Stimulated activated CD8-positive, alpha-beta memory T cell treated with anti-CD3 and anti-CD28 coated beads, Interleukin-7, amount 100 ng/mL, for 24 hours (primary cell): Measurements from ENCODE around the gene USP3.

Experiments
- DNase-seq: peaks from one replicate; pipeline ENCODE4 v3.0.0-alpha.2; 2020; ENCODE audit warnings: low read depth

USP3 gene

GRCh38 chr15:63504247-63504978 is at the start of gene USP3:
USP3 (plus strand) TSS chr15:63504593; CDS start chr15:63504740, 147 bp downstream.
- DNase-seq, result peak; percentile 84

- DNase-seq, result no peak
These were observed 48.1 kb upstream of the USP3 start for GRCh38 chr15:63456258-63456657.

DNA sequence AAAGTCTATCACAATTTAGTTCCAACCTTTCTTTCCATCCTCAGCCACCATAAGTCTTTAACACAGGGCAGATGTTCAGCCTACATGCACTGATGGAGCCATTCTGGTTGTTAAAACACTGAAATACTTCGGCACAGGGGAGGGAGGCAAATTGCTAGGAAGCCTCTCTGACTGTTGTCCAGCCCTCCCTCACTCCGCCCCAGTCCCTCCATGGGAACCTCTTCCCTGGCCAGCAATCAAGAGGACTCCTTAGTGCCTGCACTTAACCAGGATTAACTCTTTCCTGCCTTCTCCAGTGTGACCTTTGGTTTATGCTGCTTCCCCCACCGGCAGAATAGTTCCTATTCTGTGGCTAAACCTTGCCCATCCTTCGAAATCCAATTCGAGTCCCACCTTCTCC is 47.0 kb upstream of the USP3 start:
- DNase-seq, result no peak

GRCh38 chr15:63458026-63458425 is 46.4 kb upstream of the USP3 start:
- DNase-seq, result no peak

DNA sequence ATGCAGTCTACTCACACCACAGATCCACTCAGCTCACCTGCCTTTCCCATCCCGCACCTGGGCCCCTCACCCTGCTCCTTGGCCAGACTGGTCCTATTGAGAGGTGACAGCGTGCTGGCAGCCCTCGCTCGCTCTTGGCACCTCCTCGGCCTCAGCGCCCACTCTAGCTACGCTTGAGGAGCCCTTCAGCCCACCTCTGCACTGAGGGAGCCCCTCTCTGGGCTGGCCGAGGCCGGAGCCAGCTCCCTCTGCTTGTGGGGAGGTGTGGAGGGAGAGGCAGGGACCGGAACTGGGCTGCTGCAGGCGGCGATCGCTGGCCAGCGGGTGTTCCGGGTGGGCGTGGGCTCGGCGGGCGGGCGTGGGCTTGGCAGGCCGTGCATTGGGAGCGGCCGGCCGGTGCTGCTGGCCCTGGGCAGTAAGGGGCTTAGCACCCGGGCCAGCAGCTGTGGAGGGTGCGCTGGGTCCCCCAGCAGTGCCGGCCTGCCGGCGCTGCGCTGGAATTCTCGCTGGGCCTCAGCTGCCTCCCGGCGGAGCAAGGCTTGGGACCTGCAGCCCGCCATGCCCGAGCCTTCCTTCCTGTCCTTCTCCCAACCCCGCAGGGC is 45.5 kb upstream of the USP3 start:
- no peak for DNase-seq

- DNase-seq, result no peak
These were observed 43.9 kb upstream of the USP3 start for GRCh38 chr15:63460210-63461155.

DNA sequence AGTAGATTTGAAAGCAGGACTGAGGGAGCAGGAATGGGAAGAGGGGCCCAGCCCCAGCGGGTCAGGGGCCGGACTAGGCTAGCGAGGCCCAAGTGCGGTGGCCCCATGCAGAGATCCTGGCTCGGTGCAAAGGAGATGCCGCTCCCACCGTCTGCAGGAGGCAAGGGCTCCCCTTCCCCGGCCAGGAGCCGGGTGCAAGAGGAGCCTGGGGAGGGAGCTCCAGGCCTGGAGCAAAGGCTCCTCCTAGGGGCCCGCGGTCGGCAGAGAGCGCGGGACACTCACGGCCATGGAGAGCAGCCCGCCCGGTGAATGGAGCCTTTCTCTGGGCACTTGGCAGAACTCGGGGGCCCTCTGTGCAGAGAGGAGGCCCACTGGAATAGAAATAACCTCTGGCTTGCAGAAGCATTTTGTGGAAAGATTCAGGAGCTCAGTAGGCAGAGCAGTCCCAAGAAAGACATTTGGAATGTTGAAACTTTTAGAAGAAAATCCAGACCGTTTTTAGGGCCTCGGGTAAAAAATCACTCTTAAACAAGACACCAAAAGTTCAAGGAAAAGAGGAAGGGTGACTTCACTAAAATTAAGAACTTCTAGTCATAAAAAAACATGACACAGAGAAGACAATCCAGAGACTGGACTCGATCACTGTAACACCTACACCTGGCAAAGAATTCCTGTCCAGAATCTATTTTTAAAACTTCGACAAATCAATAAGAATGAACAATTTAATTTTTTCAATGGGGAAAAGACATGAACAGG is 43.0 kb upstream of the USP3 start:
- no peak for DNase-seq

GRCh38 chr15:63462088-63462487 is 42.3 kb upstream of the USP3 start:
- DNase-seq, result no peak

DNA sequence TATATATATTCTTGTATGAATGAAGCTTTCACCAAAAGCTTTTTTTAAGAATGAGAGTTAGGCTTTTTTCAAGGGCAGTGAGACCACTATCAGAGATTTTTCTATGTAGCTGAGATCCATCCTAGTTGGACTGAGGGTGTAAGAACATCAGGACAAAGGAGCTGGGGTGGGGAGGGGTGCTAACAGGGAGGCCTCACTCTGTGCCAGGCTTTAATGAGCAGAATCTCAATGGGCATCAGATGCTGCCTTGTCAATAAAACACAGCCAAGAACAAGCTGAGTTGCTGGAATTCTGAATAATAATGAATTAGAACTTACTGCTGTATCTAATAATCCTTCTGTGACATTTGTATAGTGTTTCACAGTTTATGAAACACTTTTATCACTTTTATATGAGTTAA is 41.4 kb upstream of the USP3 start:
- no peak for DNase-seq

DNA sequence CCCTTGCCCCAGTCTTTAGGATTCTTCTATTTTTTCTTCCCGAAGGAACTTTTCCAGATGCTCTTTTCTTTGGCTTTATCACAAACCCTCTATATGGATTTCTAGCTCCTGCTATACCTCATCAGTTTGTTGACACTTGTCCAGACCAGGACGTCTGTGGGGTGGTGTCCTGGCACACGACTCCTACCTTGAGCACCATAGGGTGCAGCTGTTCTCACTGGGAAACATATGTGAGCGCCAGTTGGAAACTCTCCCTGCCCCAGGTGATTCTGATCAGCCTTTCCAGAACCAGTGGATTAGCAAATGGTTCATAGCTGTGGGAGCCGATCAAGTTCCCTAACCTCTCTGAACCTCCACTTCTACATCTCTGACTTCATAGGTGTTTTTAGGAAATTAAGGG is 40.6 kb upstream of the USP3 start:
- DNase-seq, result no peak

DNA sequence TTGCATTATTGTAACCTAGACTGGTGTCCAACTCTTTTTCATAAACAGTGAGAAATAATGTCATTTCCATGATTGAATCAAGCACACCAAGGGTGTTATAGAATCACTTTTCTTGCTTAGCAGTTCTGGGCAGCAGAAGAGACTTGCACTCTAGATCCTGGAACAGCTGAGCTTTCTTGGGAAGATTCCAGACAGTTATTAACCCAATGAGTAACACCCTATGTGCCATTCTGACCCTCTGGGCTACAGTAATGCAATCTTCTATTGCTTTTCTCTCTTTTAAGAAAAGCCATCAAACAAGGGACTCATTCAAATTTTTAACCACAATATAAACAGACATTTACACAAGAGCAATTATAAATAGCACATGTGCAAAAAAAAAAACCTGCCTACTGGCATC is 39.3 kb upstream of the USP3 start:
- DNase-seq, result no peak

GRCh38 chr15:63466378-63467192 is 37.8 kb upstream of the USP3 start:
- DNase-seq, result no peak

DNA sequence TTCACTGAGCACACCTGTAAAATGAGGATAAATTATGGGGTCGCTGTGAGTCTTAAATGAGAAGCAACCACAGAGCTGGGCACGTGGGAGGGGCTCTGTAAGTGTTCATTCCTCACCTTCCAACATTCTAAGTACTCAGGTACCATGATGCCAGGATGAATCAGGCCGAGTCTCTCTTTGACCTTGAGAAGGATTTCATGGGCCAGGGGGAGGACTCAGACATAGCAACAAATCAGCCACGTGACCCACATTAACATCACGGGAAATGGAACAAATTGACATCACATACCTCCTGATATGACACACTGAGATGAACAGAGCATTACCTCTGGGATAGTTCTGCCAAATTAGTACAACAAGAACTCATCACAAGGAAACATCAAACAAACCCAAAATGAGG is 35.2 kb upstream of the USP3 start:
- no peak for DNase-seq

GRCh38 chr15:63469984-63470383 is 34.4 kb upstream of the USP3 start:
- DNase-seq, result no peak

DNA sequence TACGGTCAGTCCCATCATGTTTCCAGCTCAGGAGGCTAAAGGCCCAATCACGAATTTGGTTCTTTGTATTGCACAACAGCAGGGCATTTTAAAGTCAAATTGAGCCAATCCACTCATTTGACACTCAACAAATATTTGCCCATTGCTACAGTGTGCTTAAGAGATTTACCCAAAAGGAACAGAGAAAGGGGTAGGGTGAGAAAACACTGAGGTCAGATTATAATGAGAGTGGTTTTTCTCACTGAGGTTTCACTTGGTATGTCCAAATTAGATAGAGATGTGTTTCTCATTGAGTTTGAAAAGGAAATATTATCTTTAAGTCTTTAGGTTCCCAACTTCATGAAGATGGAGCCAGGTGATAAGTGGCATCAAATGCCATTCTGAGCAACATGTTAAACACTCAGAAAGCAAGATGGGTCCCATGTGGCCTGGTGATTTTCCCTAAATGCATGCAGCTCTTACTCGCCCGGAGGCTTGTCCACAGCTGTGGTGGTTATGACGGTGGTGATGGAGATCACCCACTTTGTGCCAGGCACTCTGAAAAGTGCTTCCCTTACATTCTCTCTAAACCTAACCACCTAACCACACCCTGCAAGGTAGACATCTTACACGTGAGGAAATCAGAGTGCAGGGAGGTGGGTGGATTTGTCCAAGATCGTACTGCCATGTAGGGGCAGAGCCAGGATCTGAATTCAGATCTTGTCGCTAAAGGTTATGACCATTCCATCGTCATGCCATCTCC is 31.2 kb upstream of the USP3 start:
- no peak for DNase-seq

DNA sequence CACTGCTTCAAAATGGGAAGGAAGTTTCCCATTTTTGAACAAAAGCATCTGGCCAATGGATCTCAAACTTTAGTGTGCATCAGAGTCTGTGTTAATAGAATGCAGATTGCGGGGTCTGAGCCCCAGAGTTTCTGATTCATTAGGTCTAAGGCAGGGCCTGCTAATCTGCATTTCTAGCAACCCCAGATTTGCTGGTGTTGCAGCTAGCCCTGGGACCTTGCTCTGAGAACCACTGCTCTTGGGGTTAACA is 30.7 kb upstream of the USP3 start:
- no peak for DNase-seq

DNA sequence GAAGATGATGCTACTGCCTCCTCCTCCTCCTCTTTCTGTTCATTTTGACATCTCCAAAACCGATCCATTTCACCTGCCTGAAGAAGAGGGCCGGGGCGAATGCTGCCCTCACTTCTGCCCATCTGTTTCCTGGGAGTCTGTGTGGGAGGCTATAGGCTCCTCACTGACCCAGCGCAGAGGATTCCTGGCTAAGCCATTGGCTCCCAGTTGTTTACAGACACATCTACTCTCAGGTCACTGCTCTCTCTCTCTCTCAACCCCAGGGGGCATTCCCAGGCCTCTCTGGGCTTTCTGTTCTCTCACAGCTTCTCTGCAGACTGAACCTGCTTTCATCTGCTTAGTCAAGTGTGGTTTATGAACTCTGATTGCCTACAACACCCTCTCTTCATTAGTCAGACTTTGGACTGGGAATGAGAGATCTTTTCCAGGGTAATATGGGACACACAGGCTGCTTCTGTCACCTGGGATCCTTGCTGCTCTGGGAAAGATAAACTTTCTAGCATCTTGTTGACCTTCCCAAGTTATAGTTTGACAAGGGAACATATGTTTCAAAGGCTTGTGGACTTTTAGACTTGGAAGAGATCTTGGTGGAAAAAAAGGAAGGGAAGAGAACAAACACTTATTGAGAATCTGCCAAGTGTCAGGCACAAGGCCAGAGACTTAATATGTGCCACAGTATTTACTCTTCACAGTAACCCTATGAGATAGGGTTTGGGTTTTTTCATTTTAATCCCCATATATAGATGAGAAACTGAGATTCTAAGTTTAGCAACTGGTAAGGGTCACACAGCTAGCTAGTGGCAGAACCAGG is 30.2 kb upstream of the USP3 start:
- DNase-seq, result no peak

DNA sequence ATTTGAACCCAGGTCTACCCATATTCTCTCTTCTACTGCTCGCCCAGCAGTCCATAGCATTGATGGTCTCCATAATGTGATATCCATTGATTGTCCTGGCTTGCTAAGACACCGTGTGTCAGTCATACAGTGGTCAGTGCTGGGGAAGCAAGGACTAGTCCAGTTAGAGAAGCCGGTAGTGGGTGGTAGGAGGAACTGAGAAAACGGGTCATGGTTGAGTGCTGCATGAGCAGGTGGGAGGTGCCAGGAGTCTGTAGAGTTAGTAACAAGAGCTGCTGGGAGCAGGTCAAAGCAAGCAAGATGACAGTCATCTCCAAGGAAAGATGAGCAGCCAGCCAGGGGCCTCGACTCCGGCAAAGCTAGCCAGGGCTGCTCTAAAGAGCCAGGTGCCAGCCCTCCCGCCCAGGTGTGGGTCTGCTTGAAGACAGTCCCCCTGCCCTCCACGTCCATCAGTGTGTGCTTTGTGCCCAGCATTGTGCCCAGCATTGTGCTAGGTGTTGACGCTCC is 29.5 kb upstream of the USP3 start:
- no peak for DNase-seq

- DNase-seq, result no peak
These were observed 28.7 kb upstream of the USP3 start for GRCh38 chr15:63475707-63476106.

DNA sequence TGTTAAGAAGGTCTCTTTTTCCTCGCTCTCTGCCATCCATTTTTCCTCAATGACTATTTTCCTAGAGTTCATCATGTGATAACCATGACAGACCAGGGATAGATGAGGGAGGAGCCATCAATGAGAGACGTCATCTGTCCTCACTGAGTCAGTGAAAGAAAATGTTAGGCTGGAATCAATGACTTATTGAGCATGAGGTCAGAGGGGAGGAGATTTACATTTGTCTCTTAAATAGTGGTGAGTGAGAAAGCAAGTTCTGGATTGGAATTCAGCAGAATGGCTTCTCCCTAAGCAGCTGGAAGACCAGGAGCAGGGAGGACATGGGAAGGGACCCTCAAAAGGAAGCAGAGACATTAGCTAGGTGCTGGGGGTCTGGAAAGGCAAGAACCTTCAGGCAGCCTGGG is 28.2 kb upstream of the USP3 start:
- no peak for DNase-seq
